Renal cortex interstitium (tissue), 11 donors: ENCODE data around the gene PES1. TPM values are rescaled to one million over a fixed set of nuclear protein-coding genes. Genes with fewer than 3 reads are reported as not detected.
"Not testable (repeated sequence)": the region's sequence is repeated elsewhere in the genome, so short reads cannot be mapped to it uniquely, and the experiment has no call there.

Experiments used
- DNase-seq, 11 donors: peaks; one replicate each; pipeline ENCODE4 v3.0.0-alpha.2; 2013; ENCODE audit warnings: low read depth in 9 of 11, low spot score in 4 of 11; ENCODE audit errors: extremely low read depth in 1 of 11
- polyA plus RNA-seq, 3 donors: library from polyadenylated mRNA; unstranded; fragments of 120-200 nt; gene quantifications; one replicate each; pipeline ENCODE4 v1.2.1, GENCODE V29; 2013; ENCODE audit not compliant: insufficient read length in 3 of 3

Gene PES1
- polyA plus RNA-seq, 3 donors, result 75.6 to 80.6 (median 77.4) TPM

DNA sequence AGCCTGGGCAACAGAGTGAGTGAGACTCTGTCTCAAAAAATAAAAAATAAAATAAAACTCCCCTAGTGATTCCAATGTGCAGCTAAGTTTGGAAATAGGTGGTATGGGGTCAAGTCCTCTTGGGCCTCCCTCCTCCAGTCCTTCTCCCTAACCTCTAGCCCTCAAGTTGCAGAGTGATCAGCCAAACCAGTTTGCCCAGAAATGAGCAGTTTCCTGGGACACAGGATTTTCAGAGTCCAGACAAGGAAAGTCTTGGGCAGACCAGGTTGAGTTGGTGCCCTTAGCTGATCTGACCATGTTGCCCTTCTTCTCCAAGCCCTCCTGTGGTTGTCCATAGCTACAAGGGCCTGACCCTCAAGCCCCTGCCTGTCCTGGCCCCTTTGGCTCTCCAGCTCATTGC lies 23.2 kb upstream of the PES1 start:
- DNase-seq, result no peak

GRCh38 chr22:30614268-30614667 lies 22.6 kb upstream of the PES1 start:
- no peak for DNase-seq

DNA sequence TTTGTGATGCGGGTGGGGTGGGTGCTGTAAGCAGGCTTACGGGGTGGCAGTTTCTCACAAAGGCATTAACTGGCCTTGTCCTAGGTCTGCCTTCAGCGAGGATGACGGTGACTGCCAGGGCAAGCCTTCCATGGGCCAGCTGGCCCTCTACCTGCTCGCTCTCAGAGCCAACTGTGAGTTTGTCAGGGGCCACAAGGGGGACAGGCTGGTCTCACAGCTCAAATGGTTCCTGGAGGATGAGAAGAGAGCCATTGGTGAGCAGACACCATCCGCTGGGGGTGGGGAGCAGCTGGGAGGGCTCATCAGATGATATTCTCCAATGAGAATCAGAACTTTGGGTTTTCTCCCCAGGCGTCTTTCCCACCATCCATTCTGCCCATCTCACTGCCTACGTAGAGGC lies 21.1 kb upstream of the PES1 start:
- no peak for DNase-seq

- DNase-seq, result no peak
Measured at GRCh38 chr22:30611197-30611596, 19.5 kb upstream of the PES1 start.

DNA sequence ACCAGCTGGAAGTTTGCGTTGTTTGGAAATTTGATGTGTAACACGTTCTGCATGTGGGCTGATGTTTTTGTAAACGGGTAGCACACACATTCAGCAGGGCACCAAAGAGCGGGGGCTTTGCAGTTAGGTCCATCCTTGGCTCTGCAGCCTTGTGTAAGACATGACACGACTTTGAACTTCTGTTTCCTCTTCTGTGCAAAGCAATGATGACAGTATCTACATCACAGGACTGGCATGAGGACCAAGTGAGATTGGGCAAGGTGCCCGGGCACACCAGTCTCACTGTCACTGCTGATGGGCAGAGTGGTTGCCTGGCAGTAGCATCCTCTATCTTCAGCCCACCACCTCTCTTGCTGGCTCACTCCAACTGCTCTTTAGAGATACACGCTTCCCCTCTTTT lies 18.6 kb upstream of the PES1 start:
- no peak for DNase-seq

- no peak for DNase-seq
Measured at GRCh38 chr22:30609260-30610185, 17.8 kb upstream of the PES1 start.

DNA sequence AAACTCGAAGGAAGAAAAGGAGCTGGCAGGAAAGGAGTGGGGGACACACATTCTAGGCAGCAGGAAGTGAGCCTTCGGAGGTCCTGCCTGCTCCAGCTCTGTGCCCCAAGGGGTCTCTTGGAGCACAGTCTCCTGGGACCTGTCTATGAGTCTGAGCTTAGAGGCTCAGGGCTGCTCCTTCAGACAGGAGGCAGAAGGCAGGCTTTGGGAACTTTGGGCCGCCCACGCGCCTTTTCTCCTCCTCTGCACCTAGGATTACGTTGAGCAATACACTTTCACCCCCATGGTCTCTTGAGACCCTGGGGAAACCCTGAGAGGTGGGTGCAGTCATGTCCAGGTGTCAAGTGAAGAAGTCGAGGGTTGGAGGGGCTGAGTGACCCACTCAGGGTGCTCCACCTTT lies 16.2 kb upstream of the PES1 start:
- no peak for DNase-seq

DNA sequence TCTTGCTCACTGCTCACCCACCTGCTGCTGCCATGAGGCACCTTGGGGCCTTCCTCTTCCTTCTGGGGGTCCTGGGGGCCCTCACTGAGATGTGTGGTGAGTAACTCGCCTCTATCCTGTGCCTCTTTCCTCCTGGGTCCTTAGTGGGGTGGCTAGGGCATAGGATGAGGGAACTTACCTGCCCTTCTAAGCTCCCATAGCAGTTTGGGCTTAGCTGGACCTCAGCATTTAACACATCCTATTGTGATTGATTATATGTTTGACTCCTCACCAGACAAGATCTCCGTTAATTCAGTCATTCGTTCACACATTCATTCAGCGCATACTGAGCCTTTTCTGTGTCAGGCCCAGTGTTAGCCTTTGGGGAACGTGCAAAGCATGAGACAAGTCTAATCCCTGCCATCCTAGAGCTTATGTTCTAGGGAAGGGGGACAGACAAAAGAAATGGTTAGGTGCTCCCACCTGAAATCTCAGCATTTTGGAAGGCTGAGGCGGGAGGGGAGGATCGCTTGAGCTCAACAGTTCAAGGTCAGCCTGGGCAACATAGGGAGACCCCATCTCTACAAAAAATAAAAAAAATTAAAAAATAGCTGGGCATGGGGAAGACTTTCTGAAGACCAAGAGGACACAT lies 15.7 kb upstream of the PES1 start:
- DNase-seq, result no peak

DNA sequence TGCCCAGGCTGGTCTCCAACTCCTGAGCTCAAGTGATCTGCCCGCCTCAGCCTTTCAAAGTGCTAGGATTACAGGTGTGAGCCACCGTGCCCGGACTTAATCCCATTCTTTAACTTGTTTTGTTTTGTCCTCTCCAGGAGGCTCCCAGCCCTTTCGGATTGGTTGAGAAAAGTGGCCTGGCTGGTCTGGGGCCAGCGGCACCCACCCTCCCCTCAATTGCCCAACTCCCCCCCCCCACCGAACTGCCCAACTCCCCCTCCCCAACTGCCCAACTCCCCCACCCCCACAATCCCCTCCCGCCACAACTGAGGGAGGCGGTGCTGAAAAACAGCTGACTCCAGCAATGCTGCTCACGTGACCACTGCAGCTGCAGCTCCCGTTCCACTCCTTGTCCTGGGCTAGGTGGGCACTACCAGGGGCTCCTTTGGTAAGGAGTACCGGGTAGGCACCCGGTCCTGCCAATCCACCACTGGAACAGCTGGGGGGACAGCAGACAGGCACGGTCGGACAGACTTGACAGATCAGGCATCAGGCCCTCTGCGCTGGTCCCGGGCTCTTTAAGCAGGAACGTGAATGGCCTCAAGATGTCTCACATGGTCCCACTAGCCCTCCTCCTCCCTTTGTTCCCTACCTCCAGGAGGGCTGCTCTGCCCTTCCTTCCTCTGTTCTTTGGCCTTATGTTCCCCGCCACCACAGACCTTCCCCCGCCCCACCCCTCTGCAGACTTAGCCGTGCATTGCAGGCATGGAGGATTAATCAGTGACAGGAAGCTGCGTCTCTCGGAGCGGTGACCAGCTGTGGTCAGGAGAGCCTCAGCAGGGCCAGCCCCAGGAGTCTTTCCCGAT lies 15.0 kb upstream of the PES1 start, which contains the start of gene TCN2:
TCN2 (plus strand) TSS at position 720 of the 845 bp plus-strand sequence. CDS start 158 bp downstream, outside the sequence.
- DNase-seq, result peak; percentile 53 to 82 (median 70)

- no peak for DNase-seq
Measured at GRCh38 chr22:30605449-30606110, 13.9 kb upstream of the PES1 start.

DNA sequence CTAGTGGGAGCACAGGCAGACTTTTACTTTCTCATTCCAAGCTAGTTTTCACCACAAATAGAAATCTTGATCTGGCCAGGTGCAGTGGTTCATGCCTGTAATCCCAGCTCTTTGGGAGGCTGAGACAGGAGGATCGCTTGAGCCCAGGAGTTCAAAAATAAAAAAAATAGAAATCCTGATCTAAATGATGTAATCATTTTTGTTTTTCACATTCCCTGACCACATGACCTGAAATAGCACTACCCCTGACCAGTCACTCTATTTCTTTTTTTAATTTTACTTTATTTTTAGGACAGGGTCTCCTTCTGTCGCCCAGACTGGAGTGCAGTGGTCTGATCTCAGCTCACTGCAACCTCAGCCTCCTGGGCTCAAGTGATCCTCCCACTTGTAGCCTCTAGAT lies 13.0 kb upstream of the PES1 start:
- no peak for DNase-seq

GRCh38 chr22:30603801-30604200 lies 12.1 kb upstream of the PES1 start:
- no peak for DNase-seq

- no peak for DNase-seq
Measured at GRCh38 chr22:30602049-30602448, 10.3 kb upstream of the PES1 start.

GRCh38 chr22:30601464-30601863 lies 9.8 kb upstream of the PES1 start:
- DNase-seq, result no peak

DNA sequence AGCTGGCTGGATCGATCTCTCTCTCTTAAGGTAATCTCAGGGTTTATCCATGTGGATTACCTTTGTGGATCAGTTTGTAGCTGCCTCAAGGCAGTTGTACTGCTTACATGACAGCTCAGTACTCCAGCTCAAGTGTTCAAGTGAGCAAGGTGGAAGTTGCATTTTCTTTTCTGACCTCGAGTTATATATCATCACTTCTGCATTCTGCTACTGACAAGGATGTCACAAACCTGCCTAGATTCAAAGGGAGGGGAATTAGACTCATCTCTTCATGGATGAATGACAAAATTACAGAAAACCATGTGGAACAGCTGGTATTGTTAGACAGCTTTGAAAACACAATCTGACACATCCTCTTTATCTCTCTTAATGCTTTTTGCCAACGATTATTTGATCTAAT lies 9.2 kb upstream of the PES1 start:
- no peak for DNase-seq

DNA sequence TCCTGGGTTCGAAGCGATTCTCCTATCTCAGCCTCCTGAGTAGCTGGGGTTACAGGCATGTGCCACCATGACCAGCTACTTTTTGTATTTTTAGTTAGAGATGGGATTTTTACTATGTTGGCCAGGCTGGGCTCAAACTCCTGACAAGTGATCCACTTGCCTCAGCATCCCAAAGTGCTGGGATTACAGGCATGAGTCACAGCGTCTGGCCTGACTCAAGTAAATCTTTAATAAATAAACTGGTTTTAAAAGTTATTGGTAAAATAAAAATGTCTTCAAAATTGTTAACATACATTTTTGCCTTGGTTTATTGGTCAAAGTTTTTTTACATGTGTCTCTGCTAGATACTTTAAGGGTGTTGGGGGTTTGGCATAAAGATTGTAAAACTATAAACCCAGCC lies 7.3 kb upstream of the PES1 start:
- no peak for DNase-seq

DNA sequence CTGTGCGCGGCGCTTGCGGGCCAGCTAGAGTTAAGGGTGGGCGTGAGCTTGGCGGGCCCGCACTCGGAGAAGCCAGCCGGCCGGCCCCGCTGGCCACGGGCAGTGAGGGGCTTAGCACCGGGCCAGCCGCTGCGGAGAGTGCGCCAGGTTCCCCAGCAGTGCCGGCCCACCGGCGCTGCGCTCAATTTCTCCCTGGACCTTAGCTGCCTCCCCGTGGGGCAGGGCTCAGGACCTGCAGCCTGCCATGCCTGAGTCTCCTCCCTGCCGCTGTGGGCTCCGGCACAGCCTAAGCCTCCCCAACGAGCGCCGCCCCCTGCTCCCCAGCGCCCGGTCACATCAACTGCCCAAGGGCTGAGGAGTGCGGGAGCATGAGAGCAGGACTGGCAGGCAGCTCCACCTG lies 5.2 kb upstream of the PES1 start:
- DNase-seq, result no peak

DNA sequence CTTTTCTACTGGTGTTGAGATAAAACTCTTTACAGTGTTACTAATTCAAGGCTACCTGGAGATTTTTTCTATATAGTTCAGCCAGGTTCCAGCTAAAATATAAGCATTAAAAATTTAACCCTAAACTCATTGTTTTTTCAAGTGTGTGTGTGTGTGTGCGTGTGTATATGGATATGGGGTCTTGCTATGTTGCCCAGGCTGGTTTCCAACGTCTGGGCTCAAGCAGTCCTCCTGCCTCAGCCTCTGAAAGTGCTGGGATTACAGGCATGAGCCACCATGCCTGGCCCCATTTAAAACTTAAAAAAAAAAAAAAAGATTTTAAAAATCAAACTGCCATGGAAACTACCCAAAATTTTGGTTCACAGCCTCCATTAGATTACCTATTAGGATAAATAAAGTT lies 4.5 kb upstream of the PES1 start:
- DNase-seq, result no peak

GRCh38 chr22:30592360-30592713 lies 627 bp upstream of the PES1 start:
- DNase-seq, result not testable (repeated sequence)
